MCF 10A (cell line): Measurements from ENCODE around the gene C1orf198. TPM values are rescaled to one million over a fixed set of nuclear protein-coding genes. Genes with fewer than 3 reads are reported as not detected.

Experiments
- BruUV-seq: library from RNA; stranded (reverse); fragments of 400-500 nt; replicated peaks from 2 replicates; lab custom pipeline; 2021; lab: Mats Ljungman, UMichigan
- CTCF ChIA-PET: fragments of 300-600 bp; sonication (Branson Sonifier 250); formaldehyde crosslinking; extraction: SDS; loops from one replicate; lab custom pipeline; 2021; ENCODE audit warnings: antibody characterized with exemption, inconsistent platforms; lab: Yijun Ruan, JAX
- POLR2A ChIA-PET: fragments of 300-600, 350-650 bp; sonication (Branson Sonifier 250); formaldehyde crosslinking; extraction: SDS; loops from one replicate; lab custom pipeline; 2020; ENCODE audit warnings: antibody characterized with exemption, inconsistent platforms; lab: Yijun Ruan, JAX
- DNase-seq: peaks from one replicate; pipeline ENCODE4 v3.0.0-alpha.2; 2018; ENCODE audit not compliant: unreplicated experiment
- H3K27ac Mint-ChIP-seq: one replicate; pipeline ENCODE4 v1.8.0; 2022; ENCODE audit warnings: mild to moderate bottlenecking, low read depth, mixed read lengths; ENCODE audit not compliant: unreplicated experiment
- H3K27me3 Mint-ChIP-seq: one replicate; pipeline ENCODE4 v1.8.0; 2022; ENCODE audit warnings: mixed read lengths; ENCODE audit not compliant: insufficient read depth, unreplicated experiment
- H3K36me3 Mint-ChIP-seq: one replicate; pipeline ENCODE4 v1.8.0; 2022; ENCODE audit warnings: mild to moderate bottlenecking, moderate library complexity, mixed read lengths; ENCODE audit not compliant: insufficient read depth, unreplicated experiment
- H3K4me1 Mint-ChIP-seq: one replicate; pipeline ENCODE4 v1.8.0; 2022; ENCODE audit warnings: mixed read lengths; ENCODE audit not compliant: insufficient read depth, unreplicated experiment
- H3K4me3 Mint-ChIP-seq: one replicate; pipeline ENCODE4 v1.8.0; 2022; ENCODE audit warnings: mild to moderate bottlenecking, moderate library complexity, mixed read lengths; ENCODE audit not compliant: unreplicated experiment
- H3K9me3 Mint-ChIP-seq: one replicate; pipeline ENCODE4 v1.8.0; 2022; ENCODE audit warnings: mixed read lengths; ENCODE audit not compliant: unreplicated experiment
- intact Hi-C: fragments of 100-400 bp; cut with micrococcal nuclease; formaldehyde crosslinking; loops from 2 replicates; pipeline ENCODE4 v1.14.1; 2022
- total RNA-seq: library from RNA; stranded (reverse); gene quantifications from 2 replicates; pipeline ENCODE4 v1.2.3, GENCODE V29; 2022
- TF ChIP-seq, protein P1 (sequence below): fragments of 200-600 bp; IDR thresholded peaks from one replicate; pipeline ENCODE4 v1.8.0; 2022; ENCODE audit warnings: antibody characterized with exemption, mild to moderate bottlenecking; ENCODE audit not compliant: unreplicated experiment

C1orf198 gene
- total RNA-seq, 1 experiment from 2014 or later = 13.7 TPM

DNA sequence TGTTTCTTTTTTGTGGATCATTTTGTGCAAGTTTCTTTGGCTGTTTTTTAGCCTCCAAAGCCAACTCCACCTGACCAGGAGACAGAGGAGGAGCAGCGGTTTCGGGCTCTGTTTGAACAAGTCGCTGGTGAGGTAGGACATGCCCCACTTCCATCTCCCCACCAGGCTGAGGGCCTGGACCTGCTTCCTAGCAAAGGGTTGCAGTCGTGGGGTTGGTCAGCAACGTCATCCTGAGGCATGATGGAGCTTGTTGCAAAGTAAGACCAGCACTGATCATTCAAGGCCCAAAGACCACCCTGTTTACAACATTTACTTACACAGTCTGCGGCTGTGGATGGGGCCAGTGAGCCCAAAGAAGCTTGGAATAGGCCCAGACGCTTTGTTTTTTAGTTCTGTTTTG lies 80.8 kb downstream of the C1orf198 start:
- BruUV-seq = no TSS peak
- no peaks in the 10 kb centered on the region for H3K4me1 Mint-ChIP-seq
- POLR2A ChIA-PET = interaction anchor here (1.0 kb wide), 2 partner anchors 10 to 37 kb away, joined by 3 read pairs; no protein-coding TSS in a partner anchor
- H3K36me3 Mint-ChIP-seq = no peaks in the 10 kb centered on the region
- TF ChIP-seq, protein P1, sequence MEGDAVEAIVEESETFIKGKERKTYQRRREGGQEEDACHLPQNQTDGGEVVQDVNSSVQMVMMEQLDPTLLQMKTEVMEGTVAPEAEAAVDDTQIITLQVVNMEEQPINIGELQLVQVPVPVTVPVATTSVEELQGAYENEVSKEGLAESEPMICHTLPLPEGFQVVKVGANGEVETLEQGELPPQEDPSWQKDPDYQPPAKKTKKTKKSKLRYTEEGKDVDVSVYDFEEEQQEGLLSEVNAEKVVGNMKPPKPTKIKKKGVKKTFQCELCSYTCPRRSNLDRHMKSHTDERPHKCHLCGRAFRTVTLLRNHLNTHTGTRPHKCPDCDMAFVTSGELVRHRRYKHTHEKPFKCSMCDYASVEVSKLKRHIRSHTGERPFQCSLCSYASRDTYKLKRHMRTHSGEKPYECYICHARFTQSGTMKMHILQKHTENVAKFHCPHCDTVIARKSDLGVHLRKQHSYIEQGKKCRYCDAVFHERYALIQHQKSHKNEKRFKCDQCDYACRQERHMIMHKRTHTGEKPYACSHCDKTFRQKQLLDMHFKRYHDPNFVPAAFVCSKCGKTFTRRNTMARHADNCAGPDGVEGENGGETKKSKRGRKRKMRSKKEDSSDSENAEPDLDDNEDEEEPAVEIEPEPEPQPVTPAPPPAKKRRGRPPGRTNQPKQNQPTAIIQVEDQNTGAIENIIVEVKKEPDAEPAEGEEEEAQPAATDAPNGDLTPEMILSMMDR = no peak
- peaks cover 42% of the 10 kb centered on the region for H3K27me3 Mint-ChIP-seq
- no peak for DNase-seq
- H3K9me3 Mint-ChIP-seq = no peaks in the 10 kb centered on the region
- intact Hi-C loops = no loop called here
- H3K27ac Mint-ChIP-seq = no peak overlapping the region
- no peak overlapping the region for H3K4me3 Mint-ChIP-seq
- CTCF ChIA-PET = interaction anchor here (0.6 to 2.8 kb wide), 6 partner anchors 10 to 1133 kb away, joined by 3 to 20 read pairs (median 4); no protein-coding TSS in a partner anchor

Other genes with a start within 250 kb of the C1orf198 start
- 39.5 and 46.7 TPM in 2 replicates for gene COG2, start 226.0 kb downstream of the C1orf198 start, total RNA-seq
- gene AGT, start 154.4 kb downstream of the C1orf198 start, total RNA-seq = not detected in 2 replicates
- gene CAPN9, start 121.1 kb downstream of the C1orf198 start, total RNA-seq = not detected in 2 replicates
- 29.9 and 35.2 TPM in 2 replicates for gene TTC13, start 110.3 kb upstream of the C1orf198 start, total RNA-seq
- gene ARV1, start 110.6 kb upstream of the C1orf198 start, total RNA-seq = 41.8 and 51.8 TPM in 2 replicates
- gene FAM89A, start 171.7 kb upstream of the C1orf198 start, total RNA-seq = 25.2 and 29.2 TPM in 2 replicates